Activated CD4-positive, alpha-beta memory T cell treated with anti-CD3 and anti-CD28 coated beads, Interleukin-2, amount 10 ng/mL, durations not matched to agents 7 days and 5 days (primary cell): ENCODE results near the gene UCHL3. TPM values are rescaled to one million over a fixed set of nuclear protein-coding genes. Genes with fewer than 3 reads are reported as not detected.

ENCODE experiments used
- CTCF ChIA-PET: fragments of 350-600 bp; sonication (Branson Sonifier 250); formaldehyde crosslinking; loops from one replicate; lab custom pipeline; 2021; ENCODE audit warnings: antibody characterized with exemption, inconsistent platforms; lab: Charles Lee
- POLR2A ChIA-PET: fragments of 350-600 bp; sonication (Branson Sonifier 250); formaldehyde crosslinking; loops from one replicate; lab custom pipeline; 2021; ENCODE audit warnings: antibody characterized with exemption; lab: Charles Lee
- DNase-seq: peaks from one replicate; pipeline ENCODE4 v3.0.0-alpha.2; 2020
- H3K27ac Mint-ChIP-seq: one replicate; pipeline ENCODE4 v1.8.0; 2021; ENCODE audit warnings: mild to moderate bottlenecking, mixed read lengths
- H3K27me3 Mint-ChIP-seq: one replicate; pipeline ENCODE4 v1.8.0; 2021; ENCODE audit warnings: mixed read lengths
- H3K36me3 Mint-ChIP-seq: one replicate; pipeline ENCODE4 v1.8.0; 2021; ENCODE audit warnings: low read depth, mixed read lengths
- H3K4me1 Mint-ChIP-seq: one replicate; pipeline ENCODE4 v1.8.0; 2021; ENCODE audit warnings: mixed read lengths
- H3K4me3 Mint-ChIP-seq: one replicate; pipeline ENCODE4 v1.8.0; 2021; ENCODE audit warnings: mild to moderate bottlenecking, mixed read lengths
- H3K9me3 Mint-ChIP-seq: one replicate; pipeline ENCODE4 v1.8.0; 2021; ENCODE audit warnings: mixed read lengths
- total RNA-seq, 2 experiments: library from RNA; stranded (reverse); gene quantifications; one replicate each; pipeline ENCODE4 v1.2.3, GENCODE V29; 2021

Gene UCHL3
- total RNA-seq, 2 experiments from 2014 or later, result 30.0 to 32.6 TPM

- Mint-ChIP-seq H3K27me3 (peaks cover 16% of the 10 kb centered on the region), H3K4me1 (peaks cover 11% of the 10 kb centered on the region), H3K9me3 (no peaks in the 10 kb centered on the region), H3K4me3 (no peak overlapping the region), H3K36me3 (no peaks in the 10 kb centered on the region), H3K27ac (no peak overlapping the region)
- POLR2A ChIA-PET, result no interaction called here
- no peak for DNase-seq
- CTCF ChIA-PET, result no interaction called here
Observed at GRCh38 chr13:75639454-75639853, 89.9 kb downstream of the UCHL3 start.

GRCh38 chr13:75641026-75641425, 91.4 kb downstream of the UCHL3 start:
- CTCF ChIA-PET, result no interaction called here
- Mint-ChIP-seq H3K4me1 (peaks cover 11% of the 10 kb centered on the region), H3K4me3 (no peak overlapping the region), H3K27me3 (peaks cover 16% of the 10 kb centered on the region), H3K27ac (no peak overlapping the region), H3K36me3 (no peaks in the 10 kb centered on the region), H3K9me3 (no peaks in the 10 kb centered on the region)
- DNase-seq, result no peak
- POLR2A ChIA-PET, result no interaction called here

- H3K27me3 Mint-ChIP-seq, result peaks cover 5% of the 10 kb centered on the region
- H3K27ac Mint-ChIP-seq, result no peak overlapping the region
- H3K4me3 Mint-ChIP-seq, result no peak overlapping the region
- no peak for DNase-seq
- CTCF ChIA-PET, result no interaction called here
- POLR2A ChIA-PET, result no interaction called here
- H3K9me3 Mint-ChIP-seq, result no peaks in the 10 kb centered on the region
- H3K36me3 Mint-ChIP-seq, result no peaks in the 10 kb centered on the region
- no peaks in the 10 kb centered on the region for H3K4me1 Mint-ChIP-seq
Observed at GRCh38 chr13:75643182-75643581, 93.6 kb downstream of the UCHL3 start.

GRCh38 chr13:75643693-75644092, 94.1 kb downstream of the UCHL3 start:
- Mint-ChIP-seq H3K4me3 (no peak overlapping the region), H3K27me3 (peaks cover 1% of the 10 kb centered on the region), H3K27ac (no peak overlapping the region), H3K36me3 (no peaks in the 10 kb centered on the region), H3K4me1 (no peaks in the 10 kb centered on the region), H3K9me3 (no peaks in the 10 kb centered on the region)
- DNase-seq, result no peak
- POLR2A ChIA-PET, result no interaction called here
- CTCF ChIA-PET, result no interaction called here

- Mint-ChIP-seq H3K27me3 (no peaks in the 10 kb centered on the region), H3K27ac (no peak overlapping the region), H3K4me1 (no peaks in the 10 kb centered on the region), H3K9me3 (no peaks in the 10 kb centered on the region), H3K4me3 (no peak overlapping the region), H3K36me3 (no peaks in the 10 kb centered on the region)
- ChIA-PET POLR2A (no interaction called here), CTCF (no interaction called here)
- DNase-seq, result no peak
Observed at GRCh38 chr13:75645141-75645540, 95.5 kb downstream of the UCHL3 start.

GRCh38 chr13:75647126-75647784, 97.7 kb downstream of the UCHL3 start:
- ChIA-PET POLR2A (interaction anchor here (1.1 kb wide), 1 partner anchor 636 kb away, joined by 4 read pairs; no protein-coding TSS in a partner anchor), CTCF (no interaction called here)

GRCh38 chr13:75648446-75648845, 98.9 kb downstream of the UCHL3 start:
- no peaks in the 10 kb centered on the region for H3K9me3 Mint-ChIP-seq

More at GRCh38 chr13:75647126-75647784, 97.7 kb downstream of the UCHL3 start:
- DNase-seq, result no peak
- no peaks in the 10 kb centered on the region for H3K4me1 Mint-ChIP-seq
- no peak overlapping the region for H3K27ac Mint-ChIP-seq
- H3K27me3 Mint-ChIP-seq, result no peaks in the 10 kb centered on the region
- no peak overlapping the region for H3K4me3 Mint-ChIP-seq
- H3K9me3 Mint-ChIP-seq, result no peaks in the 10 kb centered on the region
- H3K36me3 Mint-ChIP-seq, result no peaks in the 10 kb centered on the region

GRCh38 chr13:75651013-75651412, 101.4 kb downstream of the UCHL3 start:
- no peak for DNase-seq
- Mint-ChIP-seq H3K36me3 (no peaks in the 10 kb centered on the region), H3K27me3 (no peaks in the 10 kb centered on the region), H3K4me3 (no peak overlapping the region), H3K27ac (no peak overlapping the region), H3K9me3 (no peaks in the 10 kb centered on the region), H3K4me1 (no peaks in the 10 kb centered on the region)
- ChIA-PET POLR2A (no interaction called here), CTCF (no interaction called here)

More at GRCh38 chr13:75648446-75648845, 98.9 kb downstream of the UCHL3 start:
- no peaks in the 10 kb centered on the region for H3K27me3 Mint-ChIP-seq
- no peak for DNase-seq
- H3K36me3 Mint-ChIP-seq, result no peaks in the 10 kb centered on the region
- POLR2A ChIA-PET, result no interaction called here
- H3K27ac Mint-ChIP-seq, result no peak overlapping the region
- H3K4me1 Mint-ChIP-seq, result no peaks in the 10 kb centered on the region
- CTCF ChIA-PET, result no interaction called here
- H3K4me3 Mint-ChIP-seq, result no peak overlapping the region

GRCh38 chr13:75652726-75653125, 103.1 kb downstream of the UCHL3 start:
- no peak for DNase-seq
- POLR2A ChIA-PET, result no interaction called here
- no peaks in the 10 kb centered on the region for H3K36me3 Mint-ChIP-seq
- no peak overlapping the region for H3K27ac Mint-ChIP-seq
- H3K9me3 Mint-ChIP-seq, result no peaks in the 10 kb centered on the region
- no peaks in the 10 kb centered on the region for H3K4me1 Mint-ChIP-seq
- H3K4me3 Mint-ChIP-seq, result no peak overlapping the region
- no peaks in the 10 kb centered on the region for H3K27me3 Mint-ChIP-seq
- CTCF ChIA-PET, result interaction anchor here (1.5 kb wide), 1 partner anchor 43 kb away, joined by 3 read pairs; no protein-coding TSS in a partner anchor

Other genes starting within 250 kb of the UCHL3 start
- 10 to 100 TPM in 1 of 2 experiments, 1 to 10 TPM in 1; 8.0 to 10.1 TPM for gene TBC1D4, start 67.6 kb upstream of the UCHL3 start, total RNA-seq
- gene COMMD6, start 11.9 kb upstream of the UCHL3 start, total RNA-seq, result 100 to 1,000 TPM; 128 TPM
- 10 to 100 TPM; 11.4 to 12.9 TPM for gene LMO7, start 86.5 kb downstream of the UCHL3 start, total RNA-seq